Liver (tissue), 3 donors: Measurements from ENCODE around the gene HMX1.

Experiments
- CTCF ChIP-seq: fragments of 150-350 bp; IDR thresholded peaks from 2 replicates; pipeline ENCODE4 v1.5.1; 2017; ENCODE audit warnings: improper control_type of control experiment, low read depth, low read length; ENCODE audit not compliant: missing input control
- JUND ChIP-seq, 2 donors: IDR thresholded peaks; 2 replicates each; pipeline ENCODE4 v1.6.1; 2016; ENCODE audit warnings: antibody characterized with exemption in 2 of 2
- MAX ChIP-seq: IDR thresholded peaks from 2 replicates; pipeline ENCODE4 v1.6.1; 2016; ENCODE audit warnings: antibody characterized with exemption
- RAD21 ChIP-seq, 2 donors: IDR thresholded peaks; 2 replicates each; pipeline ENCODE4 v1.6.1; 2016; ENCODE audit warnings: antibody characterized with exemption in 2 of 2, mild to moderate bottlenecking in 2 of 2
- donor health status: healthy.
- donor health status: healthy.

- no peak for TF ChIP-seq CTCF
- TF ChIP-seq JUND (IDR thresholded peaks at IDR 0.05) = no peak
- no peak for TF ChIP-seq RAD21 (IDR thresholded peaks at IDR 0.05)
- no peak for TF ChIP-seq MAX
Measured at GRCh38 chr4:8861576-8862295, 9.9 kb downstream of the HMX1 start.
